Endothelial cell of umbilical vein (primary cell): ENCODE measurements around the gene GSTO2. TPM values are rescaled to one million over a fixed set of nuclear protein-coding genes. Genes with fewer than 3 reads are reported as not detected.

ENCODE experiments used
- BruUV-seq: library from RNA; stranded (reverse); fragments of 400-500 nt; replicated peaks from 2 replicates; lab custom pipeline; 2021; lab: Mats Ljungman, UMichigan
- CTCF ChIA-PET: fragments of 300-600, 350-600 bp; sonication (Branson Sonifier 250); formaldehyde crosslinking; loops from one replicate; lab custom pipeline; 2021; ENCODE audit warnings: antibody characterized with exemption, inconsistent platforms; lab: Charles Lee
- POLR2A ChIA-PET: fragments of 300-600, 350-600 bp; sonication (Branson Sonifier 250); formaldehyde crosslinking; loops from one replicate; lab custom pipeline; 2021; ENCODE audit warnings: antibody characterized with exemption, inconsistent platforms; lab: Charles Lee
- DNase-seq: peaks from one replicate; pipeline ENCODE4 v3.0.0-alpha.2; 2011; ENCODE audit warnings: low read depth, low spot score
- FAIRE-seq: peaks from 2 replicates; lab custom pipeline; 2011; peaks lifted over from hg19 to GRCh38; lab: Jason Lieb, UNC
- H2AFZ ChIP-seq: 2 replicates; pipeline ENCODE4 v1.6.0; 2012; ENCODE audit warnings: low read depth, low read length, control low read depth, inconsistent platforms
- H3K27ac ChIP-seq: 2 replicates; pipeline ENCODE4 v1.5.1; 2011; ENCODE audit warnings: low read depth, mild to moderate bottlenecking, control low read depth, low read length, moderate library complexity; ENCODE audit not compliant: insufficient read depth
- H3K27me3 ChIP-seq, 2 experiments: 2 replicates each; pipeline versions ENCODE4 v1.6.0 to v1.6.1; 2011; ENCODE audit warnings: low read length in 2 of 2, mixed read lengths in 1 of 2; ENCODE audit not compliant: control insufficient read depth in 2 of 2, insufficient read depth in 2 of 2
- H3K36me3 ChIP-seq, 2 experiments: 2 replicates in 1 of 2; 3 replicates in 1 of 2; pipeline ENCODE4 v1.5.1; 2011; ENCODE audit warnings: low read length in 2 of 2, mild to moderate bottlenecking in 1 of 2, moderate library complexity in 1 of 2; ENCODE audit not compliant: control insufficient read depth in 2 of 2, insufficient read depth in 2 of 2; ENCODE audit errors: extremely low read depth in 1 of 2
- H3K4me1 ChIP-seq: 3 replicates; pipeline ENCODE4 v1.5.1; 2011; ENCODE audit warnings: mild to moderate bottlenecking, low read length; ENCODE audit not compliant: control insufficient read depth, insufficient read depth; ENCODE audit errors: extremely low read depth
- H3K4me2 ChIP-seq: 2 replicates; pipeline ENCODE4 v1.6.1; 2011; ENCODE audit warnings: low read length, control low read depth, mixed read lengths; ENCODE audit not compliant: insufficient read depth
- H3K4me3 ChIP-seq, 3 experiments: fragments of 200-600 bp in 1 of 3; sonication (generic), shearing (Covaris generic) in 1 of 3; replicated peaks in 1 of 3; 2 replicates each; pipeline ENCODE4 v1.5.1; 2011 to 2016; ENCODE audit warnings: control low read depth in 3 of 3, low read length in 3 of 3, mild to moderate bottlenecking in 2 of 3, inconsistent platforms in 1 of 3, low read depth in 1 of 3, moderate library complexity in 1 of 3; ENCODE audit not compliant: insufficient read depth in 1 of 3
- H3K79me2 ChIP-seq: 2 replicates; pipeline ENCODE4 v1.6.0; 2012; ENCODE audit warnings: low read length, inconsistent platforms; ENCODE audit not compliant: control insufficient read depth, insufficient read depth
- H3K9ac ChIP-seq: replicated peaks from 2 replicates; pipeline ENCODE3; 2011; ENCODE audit warnings: low read length, control low read depth; ENCODE audit not compliant: insufficient read depth; ENCODE audit errors: extremely low read depth
- H3K9me1 ChIP-seq: replicated peaks from 3 replicates; pipeline ENCODE4 v1.6.0; 2011; ENCODE audit warnings: mild to moderate bottlenecking, low read length; ENCODE audit not compliant: control insufficient read depth, insufficient read depth; ENCODE audit errors: extremely low read depth
- H3K9me3 ChIP-seq: replicated peaks from 2 replicates; pipeline ENCODE4 v1.5.1; 2012; ENCODE audit warnings: low read length, inconsistent platforms; ENCODE audit not compliant: control insufficient read depth, insufficient read depth
- H4K20me1 ChIP-seq: replicated peaks from 2 replicates; pipeline ENCODE3; 2011; ENCODE audit warnings: mild to moderate bottlenecking, low read length; ENCODE audit not compliant: control insufficient read depth, insufficient read depth; ENCODE audit errors: extremely low read depth
- EZH2 ChIP-seq: IDR thresholded peaks from 2 replicates; pipeline ENCODE4 v1.6.1; 2012; ENCODE audit warnings: borderline replicate concordance, low read depth, mild to moderate bottlenecking, moderate library complexity, low read length, inconsistent platforms; ENCODE audit not compliant: severe bottlenecking
- FOS ChIP-seq: IDR thresholded peaks from 2 replicates; pipeline ENCODE4 v1.6.1; 2011; ENCODE audit warnings: mild to moderate bottlenecking, low read length, moderate library complexity, borderline replicate concordance; ENCODE audit not compliant: insufficient read depth
- GATA2 ChIP-seq: IDR thresholded peaks from 2 replicates; pipeline ENCODE4 v1.7.0; 2011; ENCODE audit warnings: low read depth, mild to moderate bottlenecking, moderate library complexity, mixed read lengths, low read length; ENCODE audit not compliant: insufficient read length, insufficient read depth
- JUN ChIP-seq: IDR thresholded peaks from 2 replicates; pipeline ENCODE4 v1.6.1; 2011; ENCODE audit warnings: borderline replicate concordance, low read depth; ENCODE audit not compliant: insufficient read length, insufficient read depth
- MYC ChIP-seq: IDR thresholded peaks from one replicate; pipeline ENCODE4 v1.6.1; 2011; ENCODE audit warnings: mild to moderate bottlenecking, low read depth, low read length
- POLR2A ChIP-seq: IDR thresholded peaks from 2 replicates; pipeline ENCODE4 v1.6.1; 2012; ENCODE audit warnings: low read depth, mild to moderate bottlenecking, control low read depth, low read length
- POLR2AphosphoS5 ChIP-seq: IDR thresholded peaks from 2 replicates; pipeline ENCODE4 v1.6.1; 2012; ENCODE audit warnings: low read depth, mild to moderate bottlenecking, control low read depth, low read length, moderate library complexity; ENCODE audit not compliant: insufficient read depth
- dilution Hi-C: fragments of 300-500 bp; cut with MboI; formaldehyde crosslinking; loops from one replicate; pipeline ENCODE4 v1.15.0; 2019; ENCODE audit warnings: low sequenced_read_pairs; ENCODE audit not compliant: extremely low pct_ligation_motif_present
- intact Hi-C: fragments of 100-400 bp; cut with micrococcal nuclease; formaldehyde crosslinking; loops from one replicate; pipeline ENCODE4 v1.10.0; 2022
- polyA plus RNA-seq, 4 experiments: library from polyadenylated mRNA; depleted of rRNA in 3 of 4; stranded (reverse) in 3 of 4; unstranded in 1 of 4; fragments of >200 nt; gene quantifications; 2 replicates each; pipeline versions ENCODE4 v1.2.1 to v1.2.3, GENCODE V29; 2011 to 2012; ENCODE audit warnings: missing spikeins in 1 of 4
- total RNA-seq: library from RNA; stranded (reverse); gene quantifications from 2 replicates; pipeline ENCODE4 v1.2.3, GENCODE V29; 2021
- TF ChIP-seq, protein P1 (sequence below), 2 donors: IDR thresholded peaks; 1 replicate in 1 of 2; 2 replicates in 1 of 2; pipeline ENCODE4 v1.5.1; 2011; ENCODE audit warnings: low read length in 2 of 2, mild to moderate bottlenecking in 2 of 2, moderate library complexity in 2 of 2, control low read depth in 1 of 2, inconsistent platforms in 1 of 2, low read depth in 1 of 2; ENCODE audit not compliant: insufficient read depth in 1 of 2; ENCODE audit errors: extremely low read depth in 1 of 2
- TF ChIP-seq, protein P2 (sequence below): IDR thresholded peaks from 2 replicates; pipeline ENCODE4 v1.6.1; 2011; ENCODE audit not compliant: insufficient read depth, insufficient read length

GSTO2 gene
- total and polyA plus RNA-seq, 2 donors (not counting 3 experiments of a cell fraction or from before 2014, with no cell fraction given) = 0.84 to 1.4 TPM

DNA sequence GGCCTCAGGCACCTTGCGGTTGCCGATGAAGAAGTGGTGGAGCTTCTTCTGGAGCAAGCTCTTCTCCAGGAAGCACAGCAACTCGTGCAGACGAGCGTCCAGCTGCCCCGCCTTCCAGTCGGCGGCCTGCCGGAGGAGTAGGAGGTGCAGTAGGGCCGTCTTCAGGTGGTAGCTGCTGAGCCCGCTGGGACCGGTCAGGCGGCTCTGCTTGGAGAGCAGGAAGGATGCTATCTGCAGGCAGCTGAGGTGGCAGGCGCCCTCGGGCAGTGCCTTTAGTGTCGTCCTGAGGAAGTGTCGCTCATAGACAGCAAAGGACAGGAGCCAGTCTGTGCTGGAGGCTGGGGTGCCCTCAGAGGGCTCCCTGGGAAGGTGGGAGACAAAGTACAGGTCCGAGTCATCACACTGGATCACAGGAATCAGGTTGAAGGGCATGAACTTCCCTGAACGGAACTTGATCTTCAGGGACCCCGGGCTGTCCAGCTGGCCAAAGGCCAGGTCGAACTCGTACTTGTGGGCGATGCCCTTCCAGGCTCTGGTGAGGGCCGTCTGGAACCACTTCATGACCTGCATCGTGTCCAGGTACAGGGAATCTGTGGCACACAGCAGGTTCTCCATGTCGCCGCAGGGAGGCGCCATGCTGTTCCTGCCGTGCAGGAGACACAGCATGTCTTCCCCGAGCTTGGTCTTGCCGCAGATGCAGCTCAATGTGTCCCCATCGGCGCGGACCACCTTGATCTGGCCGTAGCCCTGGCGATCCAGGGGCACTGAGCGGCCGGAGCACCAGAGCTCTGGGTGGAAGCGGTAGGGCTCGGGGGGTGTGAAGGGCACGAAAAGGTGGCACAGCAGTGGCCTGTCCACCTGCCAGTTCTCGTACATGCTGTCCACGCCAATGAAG lies 45.9 kb downstream of the GSTO2 start:
- no peak overlapping the region for H2AFZ ChIP-seq
- H3K4me2 ChIP-seq = no peak overlapping the region
- dilution Hi-C loops = no loop called here
- H3K9ac ChIP-seq = no peak overlapping the region
- peaks cover 13 to 27% of the 10 kb centered on the region in 2 experiments for H3K36me3 ChIP-seq
- intact Hi-C loops = no loop called here
- FAIRE-seq (no peak), DNase-seq (no peak)
- H3K4me3 ChIP-seq = no peak overlapping the region
- POLR2A ChIA-PET = no interaction called here
- no peaks in the 10 kb centered on the region for H3K9me3 ChIP-seq
- no TSS peak for BruUV-seq
- peaks cover 96% of the 10 kb centered on the region for H3K79me2 ChIP-seq
- TF ChIP-seq, protein P1, sequence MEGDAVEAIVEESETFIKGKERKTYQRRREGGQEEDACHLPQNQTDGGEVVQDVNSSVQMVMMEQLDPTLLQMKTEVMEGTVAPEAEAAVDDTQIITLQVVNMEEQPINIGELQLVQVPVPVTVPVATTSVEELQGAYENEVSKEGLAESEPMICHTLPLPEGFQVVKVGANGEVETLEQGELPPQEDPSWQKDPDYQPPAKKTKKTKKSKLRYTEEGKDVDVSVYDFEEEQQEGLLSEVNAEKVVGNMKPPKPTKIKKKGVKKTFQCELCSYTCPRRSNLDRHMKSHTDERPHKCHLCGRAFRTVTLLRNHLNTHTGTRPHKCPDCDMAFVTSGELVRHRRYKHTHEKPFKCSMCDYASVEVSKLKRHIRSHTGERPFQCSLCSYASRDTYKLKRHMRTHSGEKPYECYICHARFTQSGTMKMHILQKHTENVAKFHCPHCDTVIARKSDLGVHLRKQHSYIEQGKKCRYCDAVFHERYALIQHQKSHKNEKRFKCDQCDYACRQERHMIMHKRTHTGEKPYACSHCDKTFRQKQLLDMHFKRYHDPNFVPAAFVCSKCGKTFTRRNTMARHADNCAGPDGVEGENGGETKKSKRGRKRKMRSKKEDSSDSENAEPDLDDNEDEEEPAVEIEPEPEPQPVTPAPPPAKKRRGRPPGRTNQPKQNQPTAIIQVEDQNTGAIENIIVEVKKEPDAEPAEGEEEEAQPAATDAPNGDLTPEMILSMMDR (IDR thresholded peaks at IDR 0.05; ENCODE audit: extremely low read depth in 1 of 2, insufficient read depth in 1 of 2, low read depth in 1 of 2, low read length in 2 of 2) = no peak
- TF ChIP-seq MYC = no peak
- TF ChIP-seq POLR2A = no peak
- no peak for TF ChIP-seq GATA2
- TF ChIP-seq JUN = no peak
- TF ChIP-seq, protein P2, sequence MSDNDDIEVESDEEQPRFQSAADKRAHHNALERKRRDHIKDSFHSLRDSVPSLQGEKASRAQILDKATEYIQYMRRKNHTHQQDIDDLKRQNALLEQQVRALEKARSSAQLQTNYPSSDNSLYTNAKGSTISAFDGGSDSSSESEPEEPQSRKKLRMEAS = no peak
- TF ChIP-seq EZH2 = no peak
- no peak for TF ChIP-seq POLR2AphosphoS5
- TF ChIP-seq FOS = no peak
- H3K9me1 ChIP-seq = no peaks in the 10 kb centered on the region
- H3K4me1 ChIP-seq = peaks cover 9% of the 10 kb centered on the region
- H3K27ac ChIP-seq = no peak overlapping the region
- CTCF ChIA-PET = interaction anchor here (1.0 to 3.8 kb wide), 4 partner anchors 7 to 39 kb away, joined by 3 to 17 read pairs (median 9); partner anchors contain the start of genes CFAP58 and ITPRIP
- H3K27me3 ChIP-seq = no peaks in the 10 kb centered on the region
- peaks cover 3% of the 10 kb centered on the region for H4K20me1 ChIP-seq
